Epidermal melanocyte (primary cell): ENCODE results near the gene CCNC.
A peak's percentile ranks its signal among the peaks of the same experiment; 100 is the strongest.

ENCODE experiments used
- DNase-seq: peaks from one replicate; pipeline ENCODE4 v3.0.0; 2011; ENCODE audit warnings: low spot score; ENCODE audit not compliant: insufficient read length

CCNC gene, protein sequence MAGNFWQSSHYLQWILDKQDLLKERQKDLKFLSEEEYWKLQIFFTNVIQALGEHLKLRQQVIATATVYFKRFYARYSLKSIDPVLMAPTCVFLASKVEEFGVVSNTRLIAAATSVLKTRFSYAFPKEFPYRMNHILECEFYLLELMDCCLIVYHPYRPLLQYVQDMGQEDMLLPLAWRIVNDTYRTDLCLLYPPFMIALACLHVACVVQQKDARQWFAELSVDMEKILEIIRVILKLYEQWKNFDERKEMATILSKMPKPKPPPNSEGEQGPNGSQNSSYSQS

DNA sequence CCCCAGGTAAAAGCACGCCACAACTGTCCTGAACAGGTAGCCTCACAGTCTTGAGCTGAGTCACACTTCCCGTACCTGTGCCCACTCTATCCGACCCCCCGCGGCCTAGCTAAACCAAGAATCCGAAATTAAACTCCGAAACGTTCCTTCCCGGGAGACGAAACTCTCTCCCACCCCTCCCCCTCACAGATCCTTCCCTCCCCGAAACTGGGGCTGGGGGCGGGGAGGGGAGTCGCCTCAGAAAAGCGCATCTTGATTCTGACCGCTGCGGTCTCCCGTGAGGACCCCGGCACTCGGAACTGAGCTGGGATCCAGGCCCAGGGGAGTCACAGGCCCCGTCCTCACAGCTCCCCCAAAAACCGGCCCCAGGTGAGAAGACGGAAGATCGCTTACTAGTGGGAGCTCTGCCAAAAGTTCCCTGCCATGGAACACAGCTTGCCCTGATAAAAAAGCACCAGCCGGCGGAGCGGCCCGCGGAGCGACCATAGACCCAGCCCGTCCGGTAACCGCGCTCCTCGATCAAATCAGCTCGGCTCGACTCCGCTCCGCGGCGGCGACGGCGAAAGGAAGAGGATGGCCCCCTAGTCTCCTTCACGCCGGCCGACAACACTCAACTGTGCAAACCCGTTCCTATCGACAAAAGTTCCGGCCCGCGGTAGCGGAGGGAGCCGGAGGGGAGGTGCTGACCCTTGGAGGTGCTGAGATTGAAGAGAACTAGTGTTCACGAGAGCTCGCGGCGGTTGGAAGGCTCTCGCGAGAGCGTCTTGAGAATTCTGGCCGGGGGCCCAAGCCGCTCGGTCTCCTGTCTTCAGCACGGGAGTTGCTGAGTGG lies at the start of gene CCNC:
Gene CCNC, minus strand, starts transcription at position 558 of the 831 bp plus-strand sequence. Its CDS starts 133 bp downstream, at position 425.
- peak; percentile 90 for DNase-seq

DNA sequence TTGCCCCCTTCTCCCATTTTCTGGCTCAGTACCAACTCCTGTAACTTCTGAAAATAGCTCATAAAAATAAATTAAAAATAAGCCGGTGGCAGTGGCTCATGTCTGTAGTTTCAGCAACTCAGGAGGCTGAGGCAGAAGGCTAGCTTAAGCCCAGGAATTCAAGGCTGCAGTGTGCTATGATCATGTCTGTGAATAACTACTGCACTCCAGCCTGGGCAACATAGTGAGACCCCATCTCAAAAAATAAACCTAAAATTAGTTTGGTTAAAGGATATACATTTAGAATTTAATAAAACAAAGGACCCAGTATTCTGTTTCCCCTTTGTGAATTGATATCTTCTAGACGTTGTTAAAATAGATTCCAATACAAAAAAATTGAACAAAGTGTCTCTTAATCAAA lies 48.7 kb upstream of the CCNC start:
- DNase-seq: no peak

DNA sequence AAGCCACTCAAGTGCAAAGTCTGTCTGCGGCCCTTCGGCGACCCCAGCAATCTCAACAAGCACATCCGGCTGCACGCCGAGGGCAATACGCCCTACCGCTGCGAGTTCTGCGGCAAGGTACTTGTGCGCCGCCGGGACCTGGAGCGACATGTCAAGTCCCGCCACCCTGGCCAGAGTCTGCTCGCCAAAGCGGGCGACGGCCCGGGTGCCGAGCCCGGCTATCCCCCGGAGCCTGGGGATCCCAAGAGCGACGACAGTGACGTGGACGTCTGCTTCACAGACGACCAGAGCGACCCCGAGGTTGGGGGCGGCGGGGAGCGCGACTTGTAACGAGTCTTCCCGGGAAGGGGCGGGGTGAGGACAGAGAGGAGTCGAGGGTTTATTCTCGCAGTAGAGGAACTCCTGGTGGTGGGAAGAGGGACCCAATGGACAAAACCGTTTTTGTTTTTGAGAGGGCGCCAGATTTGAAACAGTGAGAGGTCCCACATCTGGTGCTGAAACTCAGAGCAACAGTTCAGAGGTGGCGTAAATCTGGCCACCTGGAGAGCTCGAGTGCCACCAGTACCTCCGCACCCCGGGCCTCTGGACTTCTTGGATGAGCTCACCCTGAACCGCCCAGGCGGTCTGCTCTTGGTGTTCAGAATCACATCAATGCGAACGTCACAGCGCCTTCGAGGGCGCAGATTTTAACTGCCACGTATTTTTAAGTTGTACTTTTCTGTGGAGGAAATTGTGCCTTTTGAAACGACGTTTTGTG lies 46.1 kb upstream of the CCNC start:
- DNase-seq: no peak

DNA sequence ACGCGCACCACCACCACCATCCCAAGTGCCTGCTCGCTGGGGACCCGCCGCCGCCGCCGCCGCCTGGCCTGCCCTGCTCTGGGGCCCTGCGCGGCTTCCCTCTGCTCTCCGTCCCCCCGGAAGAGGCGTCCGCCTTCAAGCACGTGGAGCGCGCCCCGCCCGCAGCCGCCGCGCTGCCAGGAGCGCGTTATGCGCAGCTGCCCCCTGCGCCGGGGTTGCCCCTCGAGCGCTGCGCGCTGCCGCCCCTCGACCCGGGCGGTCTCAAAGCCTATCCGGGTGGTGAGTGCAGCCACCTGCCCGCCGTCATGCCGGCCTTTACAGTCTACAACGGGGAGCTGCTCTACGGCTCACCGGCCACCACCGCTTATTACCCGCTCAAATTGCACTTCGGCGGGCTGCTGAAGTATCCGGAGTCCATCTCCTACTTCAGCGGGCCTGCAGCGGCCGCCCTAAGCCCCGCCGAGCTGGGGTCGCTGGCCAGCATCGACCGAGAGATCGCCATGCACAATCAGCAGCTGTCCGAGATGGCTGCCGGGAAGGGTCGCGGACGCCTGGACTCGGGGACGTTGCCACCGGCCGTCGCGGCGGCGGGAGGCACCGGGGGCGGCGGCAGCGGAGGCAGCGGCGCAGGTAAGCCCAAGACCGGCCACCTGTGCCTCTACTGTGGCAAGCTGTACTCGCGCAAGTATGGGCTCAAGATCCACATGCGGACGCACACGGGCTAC lies 45.4 kb upstream of the CCNC start:
- DNase-seq: no peak

DNA sequence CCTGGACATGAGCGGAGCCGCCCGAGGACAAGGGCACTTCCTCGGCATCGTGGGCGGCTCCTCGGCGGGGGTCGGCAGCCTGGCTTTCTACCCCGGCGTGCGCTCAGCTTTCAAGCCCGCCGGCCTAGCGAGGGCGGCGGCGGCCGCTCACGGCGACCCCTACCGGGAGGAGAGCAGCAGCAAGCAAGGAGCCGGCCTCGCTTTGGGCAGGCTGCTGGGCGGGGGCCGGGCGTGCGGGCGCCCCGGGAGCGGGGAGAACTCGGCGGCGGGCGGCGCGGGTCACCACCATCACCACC lies 44.9 kb upstream of the CCNC start:
- DNase-seq: no peak

DNA sequence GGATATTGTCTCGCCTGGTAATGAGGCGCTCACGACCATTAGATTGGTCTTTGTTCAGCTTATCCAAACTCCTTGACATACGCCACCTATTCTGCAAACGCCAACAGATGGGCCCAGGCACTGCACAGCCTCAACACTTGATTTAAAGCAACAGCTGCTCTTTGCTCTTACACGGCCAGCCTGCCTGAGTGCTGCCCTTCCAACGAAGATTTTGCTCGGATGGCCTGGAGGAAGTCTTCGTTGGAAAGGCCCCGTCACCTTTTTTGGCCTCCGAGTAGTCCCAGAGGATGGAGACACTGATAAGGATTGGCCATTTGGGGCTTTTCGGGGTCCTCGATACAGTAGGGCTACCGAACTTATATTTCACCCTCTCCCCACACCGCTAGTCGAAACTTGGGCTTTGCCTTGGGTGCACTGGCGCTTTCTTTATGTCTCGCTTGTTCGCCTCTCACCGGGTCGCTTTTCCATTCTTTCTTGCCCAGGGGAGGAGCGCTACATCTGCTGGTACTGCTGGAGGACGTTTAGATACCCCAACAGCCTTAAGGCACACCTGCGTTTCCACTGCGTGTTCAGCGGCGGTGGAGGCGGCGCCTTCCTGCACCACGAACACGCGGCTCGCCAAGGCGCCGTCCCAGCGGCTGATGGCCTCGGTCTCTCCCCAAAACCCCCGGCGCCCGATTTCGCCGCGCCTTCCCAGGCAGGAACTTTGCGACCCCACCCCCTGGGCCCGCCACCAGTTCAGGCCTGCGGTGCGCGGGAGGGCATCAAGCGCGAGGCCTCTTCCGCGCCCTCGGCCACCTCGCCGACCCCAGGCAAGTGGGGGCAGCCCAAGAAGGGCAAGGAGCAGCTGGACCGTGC lies 44.3 kb upstream of the CCNC start:
- no peak for DNase-seq

DNA sequence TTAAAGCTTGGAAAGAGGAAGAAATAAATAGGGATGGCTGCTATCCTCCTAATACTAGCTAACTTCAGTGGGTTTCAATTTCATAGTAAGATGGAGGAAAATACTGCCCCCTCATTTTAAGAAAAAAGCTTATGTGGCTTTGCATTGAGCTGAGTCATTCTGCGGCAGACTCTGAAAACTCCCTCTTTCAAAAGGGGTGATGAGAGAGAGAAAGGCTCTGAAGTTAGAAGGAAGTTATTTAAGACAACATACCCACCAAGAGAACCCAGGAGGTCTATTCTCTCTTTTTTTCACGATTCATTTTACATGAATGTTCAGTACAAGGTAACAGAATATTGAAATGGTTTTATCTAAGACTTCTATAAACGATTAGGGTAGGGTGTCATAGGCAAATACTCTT lies 42.7 kb upstream of the CCNC start:
- DNase-seq: no peak

DNA sequence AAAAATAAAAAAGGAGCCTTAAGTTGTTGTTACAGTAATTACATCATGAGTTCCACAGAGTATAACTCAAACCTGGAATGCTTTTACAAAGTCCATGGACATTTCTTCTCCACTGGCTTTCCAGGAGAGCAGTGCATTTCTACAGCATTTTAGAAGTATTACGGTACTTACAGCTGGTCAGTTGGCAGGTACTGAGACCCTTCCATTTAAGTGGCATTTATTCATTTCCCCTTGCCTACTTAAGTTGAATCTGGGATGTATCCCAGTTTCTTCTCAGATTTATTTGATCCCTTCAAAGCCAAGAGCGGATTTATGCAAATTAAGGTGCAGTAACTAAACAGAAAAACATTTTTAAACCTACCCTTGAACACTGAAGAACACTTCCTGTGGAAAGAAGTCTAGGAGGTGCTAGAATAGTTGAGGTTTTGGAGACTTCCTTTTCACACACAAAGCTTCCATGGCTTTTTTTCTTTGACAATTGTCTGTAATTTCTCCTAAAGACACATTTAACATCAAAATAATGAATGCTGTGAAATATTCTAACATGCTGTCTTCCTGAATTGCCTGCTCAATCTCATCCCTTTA lies 41.5 kb upstream of the CCNC start:
- DNase-seq: no peak

DNA sequence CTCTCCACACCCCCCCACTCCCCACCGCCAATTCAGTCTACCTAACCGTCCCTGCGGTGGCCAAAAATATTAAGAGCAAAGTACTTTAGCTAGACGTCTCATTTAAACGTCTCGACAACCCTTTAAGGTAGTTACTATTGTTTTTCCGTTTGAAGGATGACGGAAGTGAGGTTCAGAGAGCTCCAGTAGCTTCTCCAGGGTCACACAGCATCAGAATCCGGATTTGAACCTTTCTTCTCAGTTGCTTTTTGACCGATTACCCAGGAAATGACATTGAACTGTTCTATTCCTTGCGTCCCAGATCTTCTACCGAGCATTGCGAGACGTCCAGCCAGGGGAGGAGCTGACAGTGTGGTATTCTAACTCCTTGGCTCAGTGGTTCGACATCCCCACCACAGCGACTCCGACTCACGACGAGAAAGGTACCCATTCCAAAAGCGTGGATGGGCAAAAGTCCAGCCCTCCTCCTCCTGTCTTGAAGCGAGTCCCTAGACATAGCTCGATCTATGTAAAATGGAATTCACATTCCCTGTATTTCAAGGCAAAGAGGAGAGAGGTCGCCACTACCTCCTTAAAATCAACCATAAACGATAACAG lies 40.5 kb upstream of the CCNC start:
- no peak for DNase-seq

DNA sequence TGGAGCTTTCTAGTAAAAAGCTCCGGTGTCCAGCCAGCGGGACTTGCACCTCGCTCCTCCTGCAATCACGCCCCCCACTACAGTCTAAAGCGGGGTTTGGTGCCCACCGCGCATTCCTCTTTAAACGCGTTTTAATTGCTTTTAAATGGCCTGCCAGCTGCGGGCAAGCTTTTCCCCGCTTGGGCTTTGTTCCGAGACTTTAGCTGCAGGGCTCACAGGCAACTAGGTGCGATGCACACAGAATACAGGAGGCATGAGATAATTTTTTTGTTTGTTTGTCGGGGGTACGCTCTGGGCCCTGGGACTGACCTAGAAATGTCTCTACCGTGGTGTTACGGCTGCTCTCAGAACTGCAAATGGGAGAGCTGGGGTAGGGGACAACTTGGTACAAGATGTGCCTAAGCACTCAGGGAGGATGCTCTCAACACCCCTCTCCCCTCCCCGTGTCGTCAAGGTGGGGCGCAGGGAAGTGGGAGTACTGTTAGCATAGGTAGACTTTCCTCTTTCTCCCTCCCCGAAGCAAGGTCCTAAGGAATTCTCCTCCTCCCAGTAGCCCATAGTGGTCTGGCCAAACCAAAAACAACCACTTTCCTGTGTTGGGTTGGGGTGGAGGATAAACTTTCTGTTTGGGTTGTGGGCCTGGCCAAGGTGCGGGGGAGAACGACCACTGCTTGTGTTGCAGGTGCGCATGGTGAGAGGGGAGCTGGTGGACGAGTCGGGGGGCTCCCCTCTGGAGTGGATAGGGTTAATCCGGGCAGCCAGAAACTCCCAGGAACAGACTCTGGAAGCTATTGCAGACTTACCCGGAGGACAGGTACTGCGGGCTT lies 39.8 kb upstream of the CCNC start:
- DNase-seq: no peak

DNA sequence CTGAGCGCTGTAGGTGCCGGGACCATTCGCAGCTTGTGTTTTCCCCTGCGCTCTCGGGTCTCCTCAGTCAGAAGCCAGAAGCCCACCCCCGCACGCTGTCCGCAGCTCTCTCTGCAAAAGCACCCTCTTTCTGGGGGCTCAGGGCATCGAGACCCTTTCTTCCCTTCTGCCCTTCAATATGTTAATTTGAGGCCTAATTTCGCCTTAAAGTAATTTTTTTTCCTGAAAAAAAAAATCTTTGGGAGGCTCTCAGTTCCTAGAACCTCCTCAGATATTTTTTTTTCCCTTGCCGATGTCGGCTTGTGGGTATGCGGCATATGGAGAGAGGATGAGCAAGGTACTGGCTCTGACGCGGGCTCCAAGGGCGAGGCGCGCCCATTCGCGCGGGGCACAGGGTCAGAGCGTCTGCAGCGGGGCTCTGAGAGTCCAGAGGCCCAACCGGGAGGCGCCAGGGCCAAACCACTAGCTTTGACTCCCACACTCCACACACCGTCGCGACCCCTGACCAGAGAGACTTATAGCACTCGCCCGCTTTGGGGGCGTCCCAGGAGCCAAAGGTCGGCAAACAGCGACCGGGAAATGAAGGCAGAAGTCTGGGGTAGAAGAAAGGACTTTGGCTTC lies 39.1 kb upstream of the CCNC start:
- no peak for DNase-seq

DNA sequence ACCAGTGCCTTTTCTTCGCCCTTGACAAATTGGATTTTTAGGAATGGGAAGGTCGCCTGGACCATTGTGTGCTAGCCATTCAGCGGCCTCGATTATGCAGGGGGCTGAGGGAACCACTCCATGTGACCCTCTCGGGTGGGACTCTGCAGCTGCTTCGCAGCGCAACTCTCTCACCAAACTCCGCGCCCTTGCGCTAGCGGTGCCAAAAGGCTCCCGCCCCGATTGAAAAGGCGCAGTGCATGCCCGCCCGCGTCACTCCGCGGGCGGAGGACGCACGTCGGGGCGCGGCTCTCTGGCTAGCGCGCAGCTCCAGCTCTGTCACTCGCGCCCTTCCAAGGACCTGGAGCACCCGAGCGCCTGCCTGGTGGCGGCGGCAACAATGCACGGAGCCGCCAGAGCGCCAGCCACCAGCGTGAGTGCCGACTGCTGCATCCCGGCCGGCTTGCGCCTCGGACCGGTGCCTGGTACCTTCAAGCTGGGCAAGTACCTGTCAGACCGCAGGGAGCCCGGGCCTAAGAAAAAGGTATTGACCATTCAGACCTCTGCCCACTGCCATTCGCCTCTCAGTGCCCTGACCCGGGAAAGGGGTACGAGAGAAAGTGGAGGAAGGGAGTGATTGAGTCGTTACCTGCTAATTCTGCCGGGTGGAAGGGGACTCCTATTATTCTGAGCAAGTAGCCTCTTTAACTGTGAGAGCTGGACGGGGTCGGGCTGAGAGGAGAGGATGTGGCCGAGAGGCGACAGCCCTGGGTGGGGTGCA lies 38.4 kb upstream of the CCNC start, which contains the start of gene PRDM13:
Gene PRDM13, plus strand, starts transcription at position 178 of the 760 bp plus-strand sequence. Its CDS starts 202 bp downstream, at position 380.
- DNase-seq: no peak

DNA sequence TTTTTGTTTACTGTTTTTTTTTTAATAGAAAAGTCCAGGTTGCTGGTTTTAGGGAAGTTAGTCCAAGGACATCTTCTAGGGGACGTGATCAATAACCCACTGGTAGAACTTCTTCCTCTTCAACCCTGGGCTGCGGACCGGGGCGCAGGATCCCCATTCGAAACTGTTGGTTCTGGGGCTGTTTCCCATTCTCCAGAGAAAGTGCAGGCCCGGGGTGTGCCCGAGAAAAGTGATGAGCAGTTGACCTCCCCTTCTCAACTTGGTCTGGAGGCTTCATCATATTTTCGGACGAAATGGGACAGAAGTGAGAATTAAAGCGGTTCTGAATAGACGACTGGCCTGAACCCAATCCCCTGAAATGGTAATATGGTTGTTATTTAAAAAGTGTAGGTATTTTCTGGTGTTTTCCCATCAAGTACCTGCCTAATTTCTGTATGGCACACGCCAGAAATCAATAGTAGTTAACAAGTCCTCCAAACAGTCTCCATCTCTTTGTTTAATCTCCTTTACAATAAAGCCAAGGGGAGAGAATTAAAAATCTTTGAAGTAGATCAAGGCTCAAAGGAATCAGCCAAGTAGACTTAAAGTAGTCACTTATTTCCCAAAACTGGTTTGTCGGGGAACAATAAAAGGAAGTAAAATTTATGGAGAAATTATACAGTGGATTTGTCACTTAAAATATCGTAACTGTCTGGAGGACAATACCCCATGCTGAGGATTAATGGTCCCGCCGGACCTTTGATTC lies 37.6 kb upstream of the CCNC start:
- no peak for DNase-seq

DNA sequence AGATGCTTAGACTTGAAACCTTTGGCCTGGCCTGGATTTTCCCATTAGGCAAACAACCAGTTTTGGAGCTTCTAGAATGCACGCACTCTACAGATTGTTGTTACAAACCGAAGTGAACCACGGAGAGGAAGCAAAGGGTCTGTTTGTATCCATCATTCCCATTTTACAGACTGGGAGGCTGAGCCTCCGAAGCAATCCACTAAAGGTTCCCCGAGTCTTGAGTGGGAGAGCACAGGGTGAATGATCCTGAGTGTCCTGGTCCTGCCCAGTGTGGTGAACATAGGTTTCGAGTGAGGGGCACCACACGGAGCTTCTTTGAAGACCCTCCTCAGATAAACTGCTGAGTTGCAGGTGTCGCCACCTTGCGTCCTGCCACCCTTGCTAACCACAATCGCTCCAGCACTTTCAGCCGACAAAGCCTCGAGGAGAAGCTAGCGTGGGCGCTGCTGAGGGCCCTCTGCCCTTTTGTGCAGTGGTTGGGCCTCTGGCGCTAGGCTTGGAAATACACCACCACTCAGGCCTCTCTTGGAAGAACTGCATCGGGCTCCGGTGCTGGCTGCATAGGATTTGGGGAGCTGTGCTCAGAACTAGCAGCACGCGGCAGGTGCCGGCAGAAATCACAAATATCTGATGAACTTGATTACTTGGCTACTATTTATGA lies 36.7 kb upstream of the CCNC start:
- DNase-seq: no peak

DNA sequence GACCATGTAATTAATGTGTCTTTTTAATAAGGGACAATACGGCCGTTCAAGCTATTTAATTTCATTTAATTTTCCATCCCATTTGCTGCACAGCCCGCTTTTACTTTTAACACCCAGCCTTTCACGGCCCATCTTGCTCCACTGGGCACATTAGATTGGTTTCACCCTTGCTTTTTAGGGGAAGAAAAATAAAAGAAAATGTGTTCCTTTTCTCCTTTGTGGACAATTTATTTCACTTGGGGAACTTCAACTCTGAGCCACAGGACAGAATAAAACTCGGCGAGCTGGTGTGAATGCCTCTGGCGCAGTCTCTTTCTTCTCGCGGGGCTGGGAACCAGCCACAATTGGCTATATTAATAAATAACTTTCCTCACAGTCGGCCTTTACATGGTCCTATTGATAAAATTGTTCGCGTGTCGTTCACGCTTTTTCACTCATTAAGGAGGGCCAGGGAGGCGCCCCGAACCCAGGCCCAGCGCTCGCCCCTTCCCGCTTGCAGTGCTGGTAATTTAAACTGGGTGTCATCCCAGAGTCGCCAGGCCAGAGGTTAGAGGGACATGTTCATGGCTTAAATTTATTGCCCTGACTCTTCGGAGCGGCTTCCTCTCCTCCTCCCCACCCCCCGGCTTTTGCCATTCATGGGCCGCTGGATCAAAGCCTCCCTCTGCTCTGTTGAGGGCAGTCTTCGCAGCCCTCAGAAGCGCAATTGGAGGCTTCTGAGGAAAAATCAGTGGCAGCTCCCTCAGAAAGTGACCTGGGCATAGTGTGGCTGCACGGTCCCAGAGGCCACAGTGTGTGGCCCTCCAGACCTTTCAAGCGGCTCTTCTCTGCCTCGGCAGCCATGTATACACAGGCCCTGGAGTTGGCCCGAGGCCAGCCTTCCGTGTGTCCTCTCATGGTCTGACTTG lies 36.0 kb upstream of the CCNC start:
- no peak for DNase-seq
